GM13977 (cell line): ENCODE measurements around the gene GSG1L.

Experiments used
- DNase-seq: peaks from one replicate; pipeline ENCODE4 v3.0.0; 2012; ENCODE audit warnings: low spot score
- in situ Hi-C: fragments of 300-500 bp; cut with MboI; formaldehyde crosslinking; loops from one replicate; pipeline ENCODE4 v1.12.0; 2022; ENCODE audit warnings: low sequenced_read_pairs, low pct_unique_long_range_greater_than_20kb, mixed read lengths, inconsistent platforms; ENCODE audit not compliant: unreplicated experiment
- TF ChIP-seq, protein P1 (sequence below): IDR thresholded peaks from 2 replicates; pipeline ENCODE4 v1.5.1; 2012; ENCODE audit warnings: mild to moderate bottlenecking, control low read depth; ENCODE audit not compliant: insufficient read depth; ENCODE audit errors: extremely low read depth, missing control alignments

The GSG1L gene

GRCh38 chr16:27923751-27924150, 139.8 kb downstream of the GSG1L start:
- TF ChIP-seq, protein P1, sequence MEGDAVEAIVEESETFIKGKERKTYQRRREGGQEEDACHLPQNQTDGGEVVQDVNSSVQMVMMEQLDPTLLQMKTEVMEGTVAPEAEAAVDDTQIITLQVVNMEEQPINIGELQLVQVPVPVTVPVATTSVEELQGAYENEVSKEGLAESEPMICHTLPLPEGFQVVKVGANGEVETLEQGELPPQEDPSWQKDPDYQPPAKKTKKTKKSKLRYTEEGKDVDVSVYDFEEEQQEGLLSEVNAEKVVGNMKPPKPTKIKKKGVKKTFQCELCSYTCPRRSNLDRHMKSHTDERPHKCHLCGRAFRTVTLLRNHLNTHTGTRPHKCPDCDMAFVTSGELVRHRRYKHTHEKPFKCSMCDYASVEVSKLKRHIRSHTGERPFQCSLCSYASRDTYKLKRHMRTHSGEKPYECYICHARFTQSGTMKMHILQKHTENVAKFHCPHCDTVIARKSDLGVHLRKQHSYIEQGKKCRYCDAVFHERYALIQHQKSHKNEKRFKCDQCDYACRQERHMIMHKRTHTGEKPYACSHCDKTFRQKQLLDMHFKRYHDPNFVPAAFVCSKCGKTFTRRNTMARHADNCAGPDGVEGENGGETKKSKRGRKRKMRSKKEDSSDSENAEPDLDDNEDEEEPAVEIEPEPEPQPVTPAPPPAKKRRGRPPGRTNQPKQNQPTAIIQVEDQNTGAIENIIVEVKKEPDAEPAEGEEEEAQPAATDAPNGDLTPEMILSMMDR, result no peak
- in situ Hi-C loops, result no loop called here
- DNase-seq, result no peak

GRCh38 chr16:27922433-27922832, 141.1 kb downstream of the GSG1L start:
- in situ Hi-C loops, result no loop called here
- TF ChIP-seq, protein P1, result no peak
- no peak for DNase-seq

- no peak for DNase-seq
- TF ChIP-seq, protein P1, result no peak
- in situ Hi-C loops, result no loop called here
Observed at GRCh38 chr16:27921134-27921533, 142.4 kb downstream of the GSG1L start.

DNA sequence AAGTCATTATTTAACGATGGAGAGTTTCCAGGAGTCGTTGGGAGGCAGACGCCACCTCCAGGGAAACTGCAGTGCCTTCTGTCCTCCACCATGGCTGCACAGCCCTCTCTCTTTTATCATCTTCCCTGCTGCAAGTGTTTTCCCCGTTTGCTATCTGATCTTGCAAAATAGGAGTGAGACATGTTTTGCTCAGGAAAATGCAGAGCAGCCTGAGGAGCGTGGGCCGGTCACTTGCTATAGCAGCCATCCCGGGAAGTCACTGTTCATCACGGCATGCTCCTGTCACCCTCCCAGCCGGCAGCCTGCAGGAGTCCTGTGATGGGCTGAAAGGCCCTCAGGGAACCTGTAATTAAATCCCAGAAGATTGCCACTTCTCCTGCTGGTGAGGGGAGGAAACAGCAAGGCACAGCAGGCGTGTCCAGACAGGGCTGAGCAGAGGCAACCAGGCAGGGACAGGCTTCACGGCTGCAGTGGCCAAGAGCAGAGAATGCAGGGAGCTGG, 143.1 kb downstream of the GSG1L start:
- no peak for DNase-seq
- in situ Hi-C loops, result no loop called here
- TF ChIP-seq, protein P1, result no peak

GRCh38 chr16:27918755-27919154, 144.8 kb downstream of the GSG1L start:
- TF ChIP-seq, protein P1, result no peak
- in situ Hi-C loops, result no loop called here
- DNase-seq, result no peak

DNA sequence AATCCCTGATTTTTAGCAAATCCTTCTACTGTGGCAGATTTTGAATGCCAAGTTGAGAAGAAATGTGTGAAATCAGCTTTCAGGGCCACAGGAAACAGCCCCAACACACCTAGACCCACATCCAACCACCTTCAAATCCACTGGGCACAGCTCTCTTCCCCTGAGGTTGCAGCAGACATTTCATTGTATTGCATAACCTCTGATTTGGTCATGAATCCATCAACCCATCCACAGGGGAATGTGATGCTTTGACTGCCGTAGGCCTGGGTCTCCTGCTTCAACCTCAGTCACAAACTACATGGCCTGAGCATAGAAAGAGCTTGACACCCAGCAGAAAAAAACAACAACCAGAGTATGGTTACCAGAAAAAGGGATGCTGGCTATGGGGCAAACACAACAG, 145.6 kb downstream of the GSG1L start:
- TF ChIP-seq, protein P1, result no peak
- no peak for DNase-seq
- in situ Hi-C loops, result no loop called here

DNA sequence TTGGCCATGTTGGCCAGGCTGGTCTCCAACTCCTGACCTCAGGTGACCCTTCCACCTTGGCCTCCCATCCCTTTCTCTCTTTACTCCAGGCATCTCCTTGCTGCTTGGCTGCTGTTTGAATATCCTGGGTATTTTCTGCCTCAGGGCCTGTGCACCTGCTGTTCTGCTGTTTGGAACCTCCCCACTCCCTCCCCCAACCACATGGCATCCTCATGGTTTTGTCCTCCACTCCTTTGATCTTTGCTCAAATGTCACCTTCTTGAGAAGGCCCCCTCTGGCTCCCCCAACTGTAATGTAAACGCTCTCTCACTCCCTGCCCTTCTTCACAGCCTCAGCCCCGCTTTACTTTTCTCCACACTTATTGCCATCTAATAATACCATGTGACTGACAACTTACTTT, 152.0 kb downstream of the GSG1L start:
- in situ Hi-C loops, result no loop called here
- TF ChIP-seq, protein P1, result no peak
- no peak for DNase-seq
